GM12874 (cell line): Measurements from ENCODE around the gene MAP7.

Source experiments
- CTCF ChIP-seq: IDR thresholded peaks from 2 replicates; pipeline ENCODE4 v1.5.1; 2011; ENCODE audit warnings: low read depth, mild to moderate bottlenecking, control low read depth, low read length, moderate library complexity; ENCODE audit not compliant: insufficient read depth

MAP7 gene

DNA sequence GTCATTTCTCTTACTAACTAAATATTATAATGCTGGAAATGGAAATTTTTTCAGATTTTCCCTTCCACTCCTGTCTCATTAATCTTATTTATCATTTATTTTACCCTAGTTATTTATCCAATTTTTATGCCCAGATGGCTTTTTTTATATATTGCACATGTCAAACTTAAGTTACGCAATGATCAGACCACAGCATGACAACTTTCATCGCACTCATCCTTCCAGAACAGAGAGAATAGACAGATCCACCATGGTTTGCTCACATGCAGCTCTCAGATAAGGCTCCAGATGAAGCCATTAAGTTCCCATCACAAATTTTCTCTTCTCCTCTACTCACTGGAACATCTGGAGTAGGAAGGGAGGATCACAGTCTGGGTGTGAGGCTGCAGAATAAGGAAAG lies 48.7 kb downstream of the MAP7 start:
- TF ChIP-seq CTCF, result no peak

- no peak for TF ChIP-seq CTCF
These were observed 49.1 kb downstream of the MAP7 start for GRCh38 chr6:136501096-136501495.

- TF ChIP-seq CTCF, result no peak
These were observed 49.8 kb downstream of the MAP7 start for GRCh38 chr6:136500414-136500813.

DNA sequence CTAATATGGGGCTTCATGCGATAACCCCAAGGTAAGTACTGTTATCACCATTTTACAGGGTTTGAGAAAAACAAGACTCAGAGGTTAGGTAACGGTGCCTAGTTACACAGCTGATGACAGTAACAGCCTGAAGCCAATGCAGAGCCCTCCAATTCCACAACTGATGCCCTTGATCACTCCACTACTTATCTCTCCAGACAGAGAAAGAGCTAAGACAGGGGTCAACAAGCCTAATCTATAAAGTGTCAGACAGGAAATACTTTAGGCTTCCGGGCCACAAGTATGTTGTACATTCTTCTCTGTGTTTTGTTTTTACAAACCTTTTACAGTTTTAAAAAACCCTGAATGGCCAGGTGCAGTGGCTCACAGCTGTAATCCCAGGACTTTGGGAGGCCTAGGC lies 50.9 kb downstream of the MAP7 start:
- no peak for TF ChIP-seq CTCF

- TF ChIP-seq CTCF, result no peak
These were observed 55.5 kb downstream of the MAP7 start for GRCh38 chr6:136494710-136495109.

- no peak for TF ChIP-seq CTCF
These were observed 56.2 kb downstream of the MAP7 start for GRCh38 chr6:136494059-136494458.

- no peak for TF ChIP-seq CTCF
These were observed 57.8 kb downstream of the MAP7 start for GRCh38 chr6:136492409-136492808.

GRCh38 chr6:136491754-136492153 lies 58.5 kb downstream of the MAP7 start:
- TF ChIP-seq CTCF, result no peak
